ENCODE measurements around the gene TMEM179. TPM values are rescaled to one million over a fixed set of nuclear protein-coding genes. Genes with fewer than 3 reads are reported as not detected.

TMEM179 gene
- total and polyA plus RNA-seq, 9 donors = 0.19 to 0.30 (median 0.22) TPM; not detected in 6

DNA sequence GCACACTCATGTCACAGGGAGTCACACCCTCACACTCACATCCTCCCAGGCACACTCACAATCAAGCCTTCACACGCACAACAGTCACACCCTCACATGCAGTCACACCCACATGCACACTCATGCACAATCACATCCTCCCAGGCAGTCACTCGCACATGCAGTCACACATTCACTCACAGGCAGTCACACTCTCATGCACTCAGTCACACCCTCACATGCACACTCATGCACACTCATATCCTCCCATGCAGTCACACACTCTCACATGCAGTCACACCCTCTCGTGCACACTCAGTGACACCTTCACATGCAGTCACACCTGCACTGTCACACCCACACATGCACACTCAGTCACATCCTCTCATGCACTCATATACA, 12.3 kb downstream of the TMEM179 start:
- no peak for TF ChIP-seq EP300 (IDR thresholded peaks at IDR 0.05)
- no peak for TF ChIP-seq POLR2A (IDR thresholded peaks at IDR 0.05)
- TF ChIP-seq, protein P1, sequence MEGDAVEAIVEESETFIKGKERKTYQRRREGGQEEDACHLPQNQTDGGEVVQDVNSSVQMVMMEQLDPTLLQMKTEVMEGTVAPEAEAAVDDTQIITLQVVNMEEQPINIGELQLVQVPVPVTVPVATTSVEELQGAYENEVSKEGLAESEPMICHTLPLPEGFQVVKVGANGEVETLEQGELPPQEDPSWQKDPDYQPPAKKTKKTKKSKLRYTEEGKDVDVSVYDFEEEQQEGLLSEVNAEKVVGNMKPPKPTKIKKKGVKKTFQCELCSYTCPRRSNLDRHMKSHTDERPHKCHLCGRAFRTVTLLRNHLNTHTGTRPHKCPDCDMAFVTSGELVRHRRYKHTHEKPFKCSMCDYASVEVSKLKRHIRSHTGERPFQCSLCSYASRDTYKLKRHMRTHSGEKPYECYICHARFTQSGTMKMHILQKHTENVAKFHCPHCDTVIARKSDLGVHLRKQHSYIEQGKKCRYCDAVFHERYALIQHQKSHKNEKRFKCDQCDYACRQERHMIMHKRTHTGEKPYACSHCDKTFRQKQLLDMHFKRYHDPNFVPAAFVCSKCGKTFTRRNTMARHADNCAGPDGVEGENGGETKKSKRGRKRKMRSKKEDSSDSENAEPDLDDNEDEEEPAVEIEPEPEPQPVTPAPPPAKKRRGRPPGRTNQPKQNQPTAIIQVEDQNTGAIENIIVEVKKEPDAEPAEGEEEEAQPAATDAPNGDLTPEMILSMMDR (IDR thresholded peaks at IDR 0.05) = no peak
- Histone ChIP-seq H3K9me3 (no peaks in the 10 kb centered on the region), H3K4me1 (ENCODE audit: insufficient read depth) (peaks cover 7% of the 10 kb centered on the region), H3K27ac (no peak overlapping the region), H3K36me3 (no peaks in the 10 kb centered on the region), H3K4me3 (no peak overlapping the region), H3K27me3 (no peaks in the 10 kb centered on the region)
- WGBS, 3 donors = 77 to 90% (median 87%) methylated on average over 3 of the region's 3 CpGs
- intact Hi-C loops (cut with DNase I) = no loop called here
- no peak for DNase-seq

DNA sequence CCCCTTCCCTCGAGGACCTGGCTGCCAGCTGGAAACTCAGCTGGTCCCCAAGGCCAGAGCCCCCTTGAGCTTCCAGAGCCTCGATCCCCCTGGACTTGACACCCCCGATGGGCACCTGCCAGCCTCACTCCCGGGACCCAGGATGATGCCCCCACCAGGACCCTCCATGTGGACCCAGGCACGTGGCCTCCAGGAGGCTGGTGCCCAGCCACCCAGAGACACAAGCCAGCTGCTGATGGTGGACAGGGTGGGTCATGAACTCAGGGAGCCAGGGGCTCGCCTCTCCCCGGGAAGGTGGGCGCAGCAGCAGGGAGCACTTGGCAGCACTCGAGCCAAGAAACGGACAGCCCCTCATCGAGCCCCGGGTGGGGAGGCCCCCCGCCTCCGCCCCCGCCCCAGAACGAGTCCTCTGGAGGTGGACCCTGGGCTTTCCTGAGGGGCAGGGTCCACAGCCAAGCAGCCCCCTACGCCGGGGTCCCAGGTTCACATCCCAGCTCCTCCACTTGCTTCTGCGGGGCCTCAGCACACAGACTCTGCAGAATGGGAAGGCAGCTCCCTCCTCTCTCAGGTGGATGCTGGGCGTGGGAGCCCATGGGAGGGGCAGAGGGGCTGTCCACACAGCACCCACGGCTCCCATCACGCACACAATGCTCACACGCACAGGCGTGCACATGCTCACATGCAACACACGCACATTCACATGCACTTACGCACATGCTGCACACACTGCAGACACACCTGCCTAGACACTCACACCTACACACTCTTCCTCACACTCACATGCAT, 12.9 kb downstream of the TMEM179 start:
- no peak overlapping the region for H3K27ac ChIP-seq
- H3K9me3 ChIP-seq = no peaks in the 10 kb centered on the region
- no peaks in the 10 kb centered on the region for H3K36me3 ChIP-seq
- intact Hi-C loops (cut with DNase I) = no loop called here
- WGBS, 3 donors = 70 to 83% (median 76%) methylated on average over 22 to 26 of the region's 26 CpGs
- no peak for TF ChIP-seq POLR2A (IDR thresholded peaks at IDR 0.05)
- TF ChIP-seq EP300 (IDR thresholded peaks at IDR 0.05) = no peak
- TF ChIP-seq, protein P1 (IDR thresholded peaks at IDR 0.05) = no peak
- H3K27me3 ChIP-seq = no peaks in the 10 kb centered on the region
- no peak for DNase-seq
- peaks cover 7% of the 10 kb centered on the region for H3K4me1 ChIP-seq (ENCODE audit: insufficient read depth)
- H3K4me3 ChIP-seq = no peak overlapping the region

DNA sequence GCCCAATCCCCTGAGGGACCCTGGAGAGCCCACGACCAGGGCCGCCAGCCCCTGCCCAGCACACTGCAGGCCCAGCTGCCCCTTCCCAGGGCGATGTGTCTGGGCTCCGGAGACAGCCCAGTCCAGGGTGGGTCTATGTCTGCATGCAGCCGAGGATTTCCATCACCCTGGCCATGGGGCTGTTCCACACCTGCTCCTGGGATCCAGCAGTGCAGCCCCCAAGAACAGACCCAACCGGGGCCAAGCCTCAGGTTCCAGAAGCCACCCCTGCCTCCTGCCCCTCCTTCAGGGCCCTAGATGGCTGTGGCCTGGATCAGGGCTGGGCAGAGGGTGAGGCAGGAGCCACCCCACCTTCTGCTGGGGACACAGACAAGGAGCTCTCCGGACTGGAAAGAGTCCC, 13.5 kb downstream of the TMEM179 start:
- H3K4me1 ChIP-seq (ENCODE audit: insufficient read depth) = peaks cover 7% of the 10 kb centered on the region
- 47 to 80% (median 58%) methylated on average over 7 of the region's 7 CpGs for WGBS, 3 donors
- intact Hi-C loops (cut with DNase I) = no loop called here
- H3K9me3 ChIP-seq = no peaks in the 10 kb centered on the region
- no peaks in the 10 kb centered on the region for H3K36me3 ChIP-seq
- no peaks in the 10 kb centered on the region for H3K27me3 ChIP-seq
- TF ChIP-seq, protein P1 (IDR thresholded peaks at IDR 0.05) = no peak
- no peak for TF ChIP-seq POLR2A (IDR thresholded peaks at IDR 0.05)
- TF ChIP-seq EP300 (IDR thresholded peaks at IDR 0.05) = no peak
- no peak overlapping the region for H3K27ac ChIP-seq
- DNase-seq = no peak
- H3K4me3 ChIP-seq = no peak overlapping the region

DNA sequence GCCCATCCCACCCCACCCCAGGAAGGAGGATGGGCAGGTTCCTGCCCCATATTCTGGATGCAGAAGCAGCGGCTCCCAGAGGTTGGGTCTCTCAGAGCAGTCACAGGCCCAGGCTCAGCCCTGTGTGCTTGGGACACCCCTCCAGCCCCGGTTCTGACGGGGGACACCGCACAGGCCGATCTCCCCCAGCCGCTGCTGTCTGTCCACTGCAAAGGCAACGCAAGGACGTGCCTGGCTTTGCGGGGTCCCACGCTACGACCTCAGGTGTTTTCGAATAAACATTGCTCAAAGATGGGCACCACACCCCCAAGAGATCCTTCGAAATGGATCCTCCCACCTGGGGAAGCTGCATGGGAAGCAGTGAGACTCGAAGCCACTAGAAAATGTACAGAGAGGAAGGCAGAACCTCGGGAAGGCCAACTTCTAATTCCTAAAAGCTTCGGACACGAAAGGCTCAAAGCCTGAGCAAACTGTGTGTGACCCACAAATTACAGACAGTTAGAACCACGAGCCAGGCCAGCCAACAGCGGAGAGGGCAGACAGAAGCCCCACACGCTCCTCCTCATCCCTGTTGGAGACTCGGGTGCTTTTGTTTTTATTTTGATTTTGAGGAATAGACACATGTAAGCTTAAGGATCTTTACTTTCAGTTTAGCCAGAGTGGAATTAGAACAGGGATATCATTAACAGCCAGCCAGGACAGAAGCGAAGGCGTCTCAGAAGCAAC, 14.2 kb downstream of the TMEM179 start:
- Histone ChIP-seq H3K27me3 (no peaks in the 10 kb centered on the region), H3K27ac (no peak overlapping the region), H3K4me1 (ENCODE audit: insufficient read depth) (peaks cover 8% of the 10 kb centered on the region), H3K9me3 (no peaks in the 10 kb centered on the region), H3K4me3 (no peak overlapping the region), H3K36me3 (no peaks in the 10 kb centered on the region)
- intact Hi-C loops (cut with DNase I) = no loop called here
- no peak for DNase-seq
- TF ChIP-seq, protein P1 (IDR thresholded peaks at IDR 0.05) = no peak
- no peak for TF ChIP-seq EP300 (IDR thresholded peaks at IDR 0.05)
- no peak for TF ChIP-seq POLR2A (IDR thresholded peaks at IDR 0.05)
- 48 to 66% (median 51%) methylated on average over 22 to 23 of the region's 23 CpGs for WGBS, 3 donors

Measured in ovary (tissue), 9 donors.